COLO668 (cell line): ENCODE measurements around the gene LLGL2.
A peak's percentile ranks its signal among the peaks of the same experiment; 100 is the strongest.

Experiments used
- DNase-seq: peaks from one replicate; lab custom pipeline; 2025; ENCODE audit not compliant: unreplicated experiment; lab: John Stamatoyannopoulos, UW

LLGL2 gene

DNA sequence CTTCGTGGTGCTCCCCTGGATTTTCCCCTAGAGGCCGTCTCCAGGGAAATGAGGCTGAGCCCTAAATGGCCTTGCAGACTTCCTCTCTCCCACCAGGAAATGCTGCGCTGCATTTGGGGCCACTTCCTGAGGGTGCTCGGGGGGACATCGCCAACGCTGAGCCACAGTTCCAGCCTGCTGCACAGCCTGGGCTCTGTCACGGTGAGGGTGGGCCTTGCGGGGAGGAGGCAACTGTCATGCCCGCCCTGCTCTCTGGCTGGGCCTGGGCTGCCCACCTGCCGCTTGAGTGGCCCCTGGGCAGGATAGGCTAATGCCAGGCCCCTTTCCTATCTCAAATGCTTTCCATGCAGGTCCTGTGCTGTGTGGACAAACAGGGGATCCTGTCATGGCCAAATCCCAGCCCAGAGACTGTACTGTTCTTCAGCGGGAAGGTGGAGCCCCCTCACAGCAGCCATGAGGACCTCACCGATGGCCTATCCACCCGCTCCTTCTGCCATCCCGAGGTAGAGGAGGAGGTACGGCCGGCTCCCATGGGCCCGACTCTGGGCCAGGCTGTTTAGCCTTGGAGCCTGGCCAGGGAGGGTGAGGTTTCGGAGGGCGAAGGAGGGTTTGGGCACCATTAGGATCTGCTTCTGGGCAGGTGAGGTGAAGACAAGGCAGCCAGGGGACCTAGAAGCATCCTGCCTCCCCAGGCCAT, 34.4 kb upstream of the LLGL2 start:
- no peak for DNase-seq

- no peak for DNase-seq
Measured at GRCh38 chr17:75491680-75492079, 33.8 kb upstream of the LLGL2 start.

DNA sequence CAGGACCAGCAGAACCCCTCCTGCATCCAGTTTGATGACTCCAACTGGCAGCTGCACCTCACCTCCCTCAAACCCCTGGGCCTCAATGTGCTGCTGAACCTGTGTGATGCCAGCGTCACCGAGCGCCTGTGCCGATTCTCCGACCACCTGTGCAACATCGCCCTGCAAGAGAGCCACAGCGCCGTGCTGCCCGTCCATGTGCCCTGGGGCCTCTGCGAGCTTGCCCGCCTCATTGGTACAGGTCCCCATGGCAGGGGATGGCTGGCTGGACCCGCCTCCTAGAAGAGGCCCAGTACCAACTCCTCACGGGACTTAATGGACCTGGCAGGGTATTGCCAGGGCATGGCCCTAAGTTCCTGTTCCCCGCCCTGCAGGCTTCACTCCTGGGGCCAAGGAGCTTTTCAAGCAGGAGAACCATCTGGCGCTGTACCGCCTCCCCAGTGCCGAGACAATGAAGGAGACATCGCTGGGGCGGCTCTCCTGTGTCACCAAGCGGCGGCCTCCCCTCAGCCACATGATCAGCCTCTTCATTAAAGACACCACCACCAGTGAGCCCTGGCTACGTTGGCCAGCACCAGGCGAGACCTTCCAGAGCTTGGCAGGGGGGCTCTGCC, 32.8 kb upstream of the LLGL2 start:
- DNase-seq = no peak

DNA sequence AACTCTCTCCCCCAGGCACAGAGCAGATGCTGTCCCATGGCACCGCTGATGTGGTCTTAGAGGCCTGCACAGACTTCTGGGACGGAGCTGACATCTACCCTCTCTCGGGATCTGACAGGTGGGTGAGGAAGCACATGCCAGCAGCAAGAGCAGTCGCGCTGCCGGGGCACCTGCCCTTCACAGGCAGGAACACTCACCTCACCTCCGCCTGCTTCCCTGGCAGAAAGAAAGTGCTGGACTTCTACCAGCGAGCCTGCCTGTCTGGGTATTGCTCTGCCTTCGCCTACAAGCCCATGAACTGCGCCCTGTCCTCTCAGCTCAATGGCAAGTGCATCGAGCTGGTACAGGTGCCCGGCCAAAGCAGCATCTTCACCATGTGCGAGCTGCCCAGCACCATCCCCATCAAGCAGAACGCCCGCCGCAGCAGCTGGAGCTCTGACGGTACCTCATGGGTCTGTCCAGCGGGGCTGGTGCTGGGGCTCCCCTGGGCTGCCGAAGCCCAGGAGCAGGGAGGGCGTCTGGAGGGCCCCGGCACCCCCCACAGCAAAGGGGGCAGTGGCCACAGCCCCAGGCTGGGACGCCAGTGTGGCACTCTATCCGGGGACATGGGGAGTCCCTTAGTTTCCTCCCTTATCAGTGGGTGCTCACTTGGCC, 31.9 kb upstream of the LLGL2 start:
- DNase-seq = no peak

GRCh38 chr17:75494326-75494877, 31.1 kb upstream of the LLGL2 start:
- no peak for DNase-seq

DNA sequence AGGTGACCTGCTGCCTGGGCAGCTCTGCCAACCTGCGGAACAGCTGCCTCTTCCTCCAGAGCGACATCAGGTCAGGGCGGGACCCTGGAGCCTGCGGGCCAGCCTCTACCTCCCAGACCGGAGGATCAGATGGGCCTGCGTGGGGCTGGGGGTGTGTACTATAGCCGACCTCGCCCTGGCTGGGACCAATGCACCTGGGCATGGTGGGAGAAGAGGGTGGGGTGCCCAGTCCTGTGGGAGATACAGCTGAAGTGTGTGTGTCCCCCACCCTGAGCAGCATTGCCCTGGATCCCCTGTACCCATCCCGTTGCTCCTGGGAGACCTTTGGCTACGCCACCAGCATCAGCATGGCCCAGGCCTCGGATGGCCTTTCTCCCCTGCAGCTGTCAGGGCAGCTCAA, 29.5 kb upstream of the LLGL2 start:
- no peak for DNase-seq

DNA sequence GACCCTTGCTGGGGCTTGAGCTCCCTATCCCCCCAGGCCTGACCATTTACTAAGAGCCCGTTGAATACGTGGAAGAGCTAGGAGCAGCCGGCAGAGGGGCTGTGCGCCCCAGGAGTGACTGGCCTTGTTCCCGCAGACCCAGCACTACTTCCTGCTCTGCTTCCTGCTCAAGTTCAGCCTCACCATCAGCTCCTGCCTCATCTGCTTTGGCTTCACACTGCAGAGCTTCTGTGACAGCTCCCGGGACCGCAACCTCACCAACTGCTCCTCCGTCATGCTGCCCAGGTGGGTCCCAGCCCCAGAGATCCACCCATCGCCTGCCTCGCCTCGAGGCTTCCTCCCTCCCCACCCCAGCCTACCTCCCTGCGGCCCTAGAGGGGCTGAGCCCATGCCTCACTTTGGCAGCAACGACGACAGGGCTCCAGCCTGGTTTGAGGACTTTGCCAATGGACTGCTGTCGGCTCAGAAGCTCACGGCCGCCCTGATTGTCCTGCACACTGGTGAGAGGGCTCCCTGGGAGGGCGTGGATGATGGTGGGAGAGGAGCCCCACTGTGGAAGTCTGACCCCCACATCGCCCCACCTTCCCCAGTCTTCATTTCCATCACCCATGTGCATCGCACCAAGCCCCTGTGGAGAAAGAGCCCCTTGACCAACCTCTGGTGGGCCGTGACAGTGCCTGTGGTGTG, 27.3 kb upstream of the LLGL2 start:
- DNase-seq = no peak

DNA sequence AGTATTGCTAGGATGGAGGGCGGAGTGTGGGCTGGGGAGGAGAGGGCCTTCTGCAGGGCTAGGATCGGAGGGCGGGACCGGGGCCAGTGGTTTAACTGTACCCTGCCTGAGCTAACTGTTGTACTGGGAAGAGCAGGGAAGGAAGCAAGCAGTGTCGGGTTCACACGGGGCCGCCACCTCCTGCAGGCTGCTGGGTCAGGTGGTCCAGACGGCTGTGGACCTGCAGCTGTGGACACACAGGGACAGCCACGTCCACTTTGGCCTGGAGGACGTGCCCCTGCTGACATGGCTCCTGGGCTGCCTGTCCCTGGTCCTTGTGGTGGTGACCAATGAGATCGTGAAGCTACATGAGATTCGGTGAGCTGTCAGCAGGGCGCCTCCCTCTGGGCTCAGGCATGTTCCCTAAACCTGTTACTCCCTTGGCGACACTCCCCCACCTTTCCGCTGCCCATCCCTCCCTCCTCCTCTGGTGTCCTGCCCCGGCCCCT, 26.7 kb upstream of the LLGL2 start:
- no peak for DNase-seq

DNA sequence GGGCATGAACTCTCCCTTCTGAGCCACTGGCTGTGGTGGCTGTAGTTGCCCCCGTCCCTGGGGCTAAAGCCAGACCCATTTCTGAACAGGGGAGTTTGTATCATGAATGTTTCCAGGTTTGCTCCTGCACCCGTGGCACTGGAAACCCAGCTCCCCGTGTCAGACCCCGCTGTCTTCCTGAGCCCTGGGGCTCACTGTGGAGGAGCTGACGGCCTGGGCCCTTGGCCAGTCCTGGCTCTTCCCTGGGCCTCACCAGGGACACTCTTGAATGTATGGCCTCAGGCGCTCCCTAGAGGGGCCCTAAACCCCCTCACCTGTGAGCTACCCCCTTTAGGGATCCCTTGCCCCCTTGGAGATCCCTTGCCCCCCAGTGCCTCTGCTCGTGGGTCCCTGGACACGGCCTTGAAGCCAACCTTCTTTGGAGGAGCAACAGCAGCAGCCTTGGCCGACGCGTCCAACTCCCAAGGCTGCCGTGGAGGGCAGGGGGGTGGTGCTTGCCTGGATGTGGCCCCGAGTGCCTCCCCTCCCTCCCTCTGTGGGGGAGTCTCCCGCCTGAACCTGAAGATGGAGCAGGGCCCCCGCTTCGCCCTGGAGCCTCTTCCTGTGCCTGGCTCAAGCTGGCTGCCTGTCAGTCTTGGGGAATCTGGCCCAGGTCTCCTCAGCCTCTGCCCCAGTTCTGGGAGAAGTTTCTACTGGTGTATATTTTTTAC, 26.0 kb upstream of the LLGL2 start:
- no peak for DNase-seq

DNA sequence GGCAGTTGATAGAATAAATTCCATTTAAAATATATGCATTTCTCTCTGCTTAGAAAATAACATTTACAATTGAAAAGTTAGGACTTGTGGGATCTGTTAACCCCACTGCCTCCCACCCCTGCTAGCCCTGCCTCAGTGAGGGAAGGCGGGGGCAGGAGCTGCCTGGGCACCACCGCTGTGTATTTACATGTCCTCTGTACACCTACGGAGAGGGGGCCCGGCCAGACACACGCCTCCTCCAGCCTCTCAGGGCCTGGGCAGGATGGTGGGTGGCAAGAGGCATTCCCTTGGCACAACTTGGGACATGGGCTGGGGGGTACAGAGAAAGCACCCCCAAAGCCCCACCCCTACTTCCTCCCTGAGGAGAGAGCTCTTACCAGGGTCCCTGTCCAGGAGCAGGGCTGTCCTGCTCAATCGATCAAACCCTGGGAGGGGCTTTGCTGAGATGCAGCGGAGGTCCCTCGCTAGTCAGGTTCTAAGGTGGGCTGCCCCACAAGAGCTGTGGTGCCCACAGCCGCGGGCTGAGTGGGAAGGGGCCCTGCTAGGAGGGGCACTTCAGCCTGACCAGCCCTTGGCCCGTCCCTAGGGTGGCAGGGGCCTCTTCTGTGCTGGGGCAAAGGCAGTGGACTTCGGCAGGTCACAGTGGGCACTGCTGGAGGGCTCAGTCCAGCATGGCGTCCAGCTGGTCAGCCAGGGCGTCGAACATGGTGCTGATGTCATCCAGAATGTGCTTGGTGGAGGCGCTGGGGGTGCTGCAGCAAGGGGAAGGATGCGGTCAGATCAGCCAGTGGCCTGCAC, 24.9 kb upstream of the LLGL2 start:
- no peak for DNase-seq

GRCh38 chr17:75501378-75502071, 24.0 kb upstream of the LLGL2 start:
- no peak for DNase-seq

DNA sequence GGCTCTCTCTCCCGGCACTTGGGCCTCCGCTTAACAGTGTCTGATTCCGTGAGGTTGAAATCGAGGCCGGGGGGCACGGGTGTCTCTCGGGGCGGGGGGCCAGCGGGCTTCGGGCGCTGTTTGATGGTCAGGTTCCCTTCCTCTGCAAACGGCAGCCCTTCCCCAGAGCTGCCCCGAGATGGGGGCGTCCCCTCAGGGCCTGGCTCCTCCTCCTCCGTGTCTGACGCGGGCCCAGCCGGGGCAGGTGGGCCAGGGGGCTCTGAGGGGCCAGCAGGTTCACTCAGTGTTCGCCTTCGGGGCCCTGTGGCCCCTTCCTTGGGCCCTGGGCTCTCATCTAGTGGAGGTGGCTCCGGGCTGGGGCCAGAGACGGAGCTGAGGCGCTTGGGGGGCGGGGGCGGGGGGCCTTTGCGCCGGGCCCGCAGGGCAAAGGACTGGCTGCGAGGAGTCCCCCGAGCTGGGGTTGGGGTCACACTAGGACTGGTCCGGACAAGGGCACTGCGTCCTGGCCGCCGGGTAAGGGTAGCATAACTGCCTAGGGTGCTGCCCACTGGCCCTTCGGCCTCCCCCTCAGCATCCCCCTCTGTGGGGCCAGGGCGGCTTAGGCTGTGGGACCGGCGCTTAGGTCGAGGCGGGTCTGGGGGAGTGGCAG, 23.3 kb upstream of the LLGL2 start:
- DNase-seq = no peak

DNA sequence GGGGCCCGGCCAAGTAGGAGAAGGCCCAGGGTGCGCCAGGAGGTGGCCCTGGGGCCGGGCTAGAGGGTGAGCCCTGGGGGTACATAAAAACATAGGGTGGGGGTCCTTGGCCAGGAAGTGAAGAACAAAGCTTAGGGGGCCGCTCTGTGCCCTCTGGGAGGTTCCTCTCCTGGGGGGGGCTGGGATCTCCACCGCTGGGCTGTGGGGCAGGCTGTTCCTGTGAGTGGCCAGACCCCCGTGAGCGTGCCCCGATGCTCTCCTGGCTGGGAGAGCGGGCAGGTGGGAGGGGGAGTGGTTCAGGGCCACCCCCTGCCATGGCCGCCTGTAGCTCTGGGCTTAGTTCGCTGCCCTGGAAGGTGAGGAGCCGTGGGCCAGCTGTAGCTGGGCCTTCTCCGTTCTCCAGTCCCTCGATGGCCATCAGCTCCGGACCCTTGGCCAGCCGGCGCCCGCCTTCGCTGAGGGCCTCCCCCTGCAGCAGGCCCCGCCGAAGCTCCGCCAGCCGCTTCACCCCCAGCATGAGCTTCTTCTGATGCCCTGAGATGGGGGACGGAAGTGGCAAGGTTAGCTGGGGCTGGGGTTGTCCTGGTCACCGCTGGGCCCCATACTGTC, 22.7 kb upstream of the LLGL2 start:
- DNase-seq = no peak

DNA sequence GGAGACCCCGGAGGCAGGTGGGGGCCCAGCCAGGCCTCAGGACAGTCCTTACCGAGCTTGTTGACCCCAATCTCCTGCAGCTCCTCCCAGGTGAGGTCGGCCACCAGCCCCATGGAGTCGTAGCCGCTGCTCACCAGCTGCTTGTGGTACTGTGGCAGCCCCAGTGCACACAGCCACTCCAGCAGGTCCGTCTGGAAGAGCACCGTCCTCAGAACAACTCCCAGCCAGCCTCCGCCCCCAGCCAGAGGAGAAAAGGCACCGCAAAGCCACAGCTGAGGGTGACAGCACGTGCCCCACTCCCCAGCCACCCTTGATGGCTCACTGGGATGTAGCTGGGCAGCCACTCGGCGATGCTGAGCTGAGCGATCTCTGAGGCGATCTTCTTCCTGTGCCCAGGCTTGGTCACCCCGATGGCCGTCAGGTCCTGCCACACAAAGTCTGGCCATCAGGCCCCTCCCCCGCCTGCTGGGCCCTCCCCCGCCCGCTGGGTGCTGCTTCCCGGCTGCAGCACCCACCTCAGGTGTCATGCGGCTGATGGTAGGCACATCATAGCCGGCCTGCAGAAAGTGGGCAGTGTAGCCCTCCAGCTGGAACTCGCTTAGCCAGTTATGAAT, 22.1 kb upstream of the LLGL2 start:
- no peak for DNase-seq

GRCh38 chr17:75503976-75504346, 21.5 kb upstream of the LLGL2 start:
- DNase-seq = no peak

- DNase-seq = peak; percentile 24
Measured at GRCh38 chr17:75504347-75505151, 20.9 kb upstream of the LLGL2 start.

DNA sequence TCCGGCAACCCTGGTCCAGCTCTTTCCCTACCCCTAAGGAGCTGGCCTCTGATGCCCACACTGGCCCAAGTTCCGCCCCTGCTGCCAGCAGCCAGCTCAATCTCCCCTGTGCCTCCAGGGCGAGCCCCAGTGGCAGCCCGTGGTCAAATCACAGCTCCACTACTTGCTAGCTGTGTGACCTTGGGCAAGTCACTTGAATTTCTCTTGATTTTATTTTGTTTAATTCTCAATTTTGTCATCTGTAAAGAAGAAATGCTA, 20.4 kb upstream of the LLGL2 start:
- DNase-seq = no peak

GRCh38 chr17:75505640-75506039, 19.9 kb upstream of the LLGL2 start:
- no peak for DNase-seq
